H9 (cell line): Measurements from ENCODE around the gene PRKAG2. TPM values are rescaled to one million over a fixed set of nuclear protein-coding genes. Genes with fewer than 3 reads are reported as not detected.

Experiments
- DNase-seq: peaks from one replicate; pipeline ENCODE4 v3.0.0-alpha.2; 2017
- H2AFZ ChIP-seq: one replicate; pipeline ENCODE4 v1.6.1; 2013; ENCODE audit warnings: mild to moderate bottlenecking, low read length, control low read depth, moderate library complexity
- H2AK5ac ChIP-seq: 2 replicates; pipeline ENCODE4 v1.6.1; 2013; ENCODE audit warnings: low read length, control low read depth, mixed read lengths; ENCODE audit not compliant: insufficient read length
- H2BK120ac ChIP-seq: one replicate; pipeline ENCODE4 v1.6.1; 2013; ENCODE audit warnings: low read depth, mild to moderate bottlenecking, low read length, control low read depth, inconsistent platforms; ENCODE audit not compliant: poor library complexity, severe bottlenecking
- H2BK12ac ChIP-seq: 2 replicates; pipeline ENCODE4 v1.6.1; 2013; ENCODE audit warnings: low read length, control low read depth, mixed read lengths, low read depth; ENCODE audit not compliant: insufficient read length
- H2BK15ac ChIP-seq: 2 replicates; pipeline ENCODE4 v1.6.1; 2013; ENCODE audit warnings: low read depth, low read length, control low read depth
- H2BK20ac ChIP-seq: one replicate; pipeline ENCODE4 v1.6.1; 2013; ENCODE audit warnings: low read depth, mild to moderate bottlenecking, low read length, control low read depth, inconsistent platforms; ENCODE audit not compliant: poor library complexity, severe bottlenecking
- H2BK5ac ChIP-seq: 2 replicates; pipeline ENCODE4 v1.6.1; 2013; ENCODE audit warnings: low read length, control low read depth, mixed read lengths; ENCODE audit not compliant: insufficient read length
- H3K14ac ChIP-seq: 2 replicates; pipeline ENCODE4 v1.6.1; 2013; ENCODE audit warnings: low read length, control low read depth; ENCODE audit not compliant: insufficient read depth
- H3K18ac ChIP-seq: 2 replicates; pipeline ENCODE4 v1.6.1; 2013; ENCODE audit warnings: low read depth, mild to moderate bottlenecking, mixed read lengths, low read length, control low read depth; ENCODE audit not compliant: insufficient read length
- H3K23ac ChIP-seq: 2 replicates; pipeline ENCODE4 v1.6.1; 2013; ENCODE audit warnings: low read length, control low read depth, mixed read lengths, low read depth; ENCODE audit not compliant: insufficient read length
- H3K23me2 ChIP-seq: 2 replicates; pipeline ENCODE4 v1.6.1; 2013; ENCODE audit warnings: low read depth, mild to moderate bottlenecking, mixed read lengths, low read length, control low read depth; ENCODE audit not compliant: insufficient read length, poor library complexity, severe bottlenecking
- H3K27ac ChIP-seq: 2 replicates; pipeline ENCODE4 v1.5.1; 2013; ENCODE audit warnings: low read length, control low read depth, mixed read lengths, low read depth; ENCODE audit not compliant: insufficient read length
- H3K27me3 ChIP-seq: 2 replicates; pipeline ENCODE4 v1.6.1; 2013; ENCODE audit warnings: low read length, control low read depth, inconsistent platforms; ENCODE audit not compliant: insufficient read depth
- H3K4ac ChIP-seq: 2 replicates; pipeline ENCODE4 v1.6.1; 2013; ENCODE audit warnings: low read depth, mild to moderate bottlenecking, control low read depth, inconsistent platforms, low read length, moderate library complexity
- H3K4me1 ChIP-seq: 2 replicates; pipeline ENCODE4 v1.6.1; 2013; ENCODE audit warnings: low read length, control low read depth, inconsistent platforms; ENCODE audit not compliant: insufficient read depth
- H3K4me2 ChIP-seq: 2 replicates; pipeline ENCODE4 v1.6.1; 2013; ENCODE audit warnings: low read length, control low read depth, mixed read lengths; ENCODE audit not compliant: insufficient read length, insufficient read depth
- H3K56ac ChIP-seq: 2 replicates; pipeline ENCODE4 v1.6.1; 2013; ENCODE audit warnings: low read depth, mild to moderate bottlenecking, mixed read lengths, low read length, control low read depth; ENCODE audit not compliant: insufficient read length
- H3K79me1 ChIP-seq: 2 replicates; pipeline ENCODE4 v1.6.1; 2013; ENCODE audit warnings: low read depth, mild to moderate bottlenecking, moderate library complexity, low read length, control low read depth, inconsistent platforms; ENCODE audit not compliant: insufficient read depth, poor library complexity, severe bottlenecking
- H3K79me2 ChIP-seq: 2 replicates; pipeline ENCODE4 v1.6.1; 2013; ENCODE audit warnings: low read length, control low read depth, inconsistent platforms; ENCODE audit not compliant: insufficient read depth
- H3K9ac ChIP-seq: 2 replicates; pipeline ENCODE4 v1.6.1; 2013; ENCODE audit warnings: low read length, control low read depth, mixed read lengths; ENCODE audit not compliant: insufficient read length; ENCODE audit errors: extremely low read depth
- H3K9me3 ChIP-seq: one replicate; pipeline ENCODE4 v1.6.1; 2013; ENCODE audit warnings: low read depth, low read length, inconsistent platforms; ENCODE audit not compliant: control insufficient read depth
- H3T11ph ChIP-seq: one replicate; pipeline ENCODE4 v1.6.1; 2013; ENCODE audit warnings: mild to moderate bottlenecking, low read length, control low read depth, inconsistent platforms
- H4K20me1 ChIP-seq: one replicate; pipeline ENCODE4 v1.6.1; 2013; ENCODE audit not compliant: control insufficient read depth, insufficient read length, insufficient read depth
- H4K5ac ChIP-seq: 2 replicates; pipeline ENCODE4 v1.6.1; 2013; ENCODE audit warnings: low read depth, mild to moderate bottlenecking, mixed read lengths, low read length, control low read depth; ENCODE audit not compliant: insufficient read length
- H4K8ac ChIP-seq: replicated peaks from 2 replicates; pipeline ENCODE4 v1.6.1; 2013; ENCODE audit warnings: low read length, control low read depth, mixed read lengths, low read depth; ENCODE audit not compliant: insufficient read length
- H4K91ac ChIP-seq: 2 replicates; pipeline ENCODE4 v1.6.1; 2013; ENCODE audit warnings: low read depth, mild to moderate bottlenecking, moderate library complexity, mixed read lengths, low read length, control low read depth; ENCODE audit not compliant: insufficient read length
- H3K27ac Mint-ChIP-seq, 3 experiments: 2 replicates in 2 of 3; 3 replicates in 1 of 3; pipeline ENCODE4 v1.8.0; 2020 to 2021; ENCODE audit warnings: mixed read lengths in 3 of 3, mild to moderate bottlenecking in 1 of 3, moderate library complexity in 1 of 3
- H3K27me3 Mint-ChIP-seq: 2 replicates; pipeline ENCODE4 v1.8.0; 2021; ENCODE audit warnings: low read depth, mild to moderate bottlenecking, moderate library complexity, mixed read lengths
- H3K36me3 Mint-ChIP-seq, 3 experiments: 2 replicates in 2 of 3; 3 replicates in 1 of 3; pipeline ENCODE4 v1.8.0; 2020 to 2021; ENCODE audit warnings: low read depth in 3 of 3, mixed read lengths in 3 of 3; ENCODE audit not compliant: insufficient read depth in 1 of 3
- H3K4me1 Mint-ChIP-seq, 2 experiments: 2 replicates each; pipeline ENCODE4 v1.8.0; 2020; ENCODE audit warnings: mixed read lengths in 2 of 2
- H3K4me3 Mint-ChIP-seq, 2 experiments: 2 replicates in 1 of 2; 3 replicates in 1 of 2; pipeline ENCODE4 v1.8.0; 2020 to 2021; ENCODE audit warnings: mild to moderate bottlenecking in 2 of 2, mixed read lengths in 2 of 2, moderate library complexity in 1 of 2
- H3K9me3 Mint-ChIP-seq, 2 experiments: 2 replicates in 1 of 2; 3 replicates in 1 of 2; pipeline ENCODE4 v1.8.0; 2020; ENCODE audit warnings: mild to moderate bottlenecking in 2 of 2, mixed read lengths in 2 of 2, moderate library complexity in 1 of 2
- WGBS: extraction: QIAGEN DNeasy Blood & Tissue Kit; methylation state at CpG from one replicate; pipeline ENCODE4 v1.1.7; 2013; ENCODE audit warnings: missing lambda C conversion rate, low lambda C conversion rate, mixed read lengths; ENCODE audit not compliant: insufficient read length; ENCODE audit errors: extremely low coverage; 5-methylcytosine and 5-hydroxymethylcytosine counted together
- total RNA-seq: library from RNA; stranded (reverse); gene quantifications from 2 replicates; pipeline ENCODE4 v1.2.1, GENCODE V29; 2021
- TF ChIP-seq, protein P1 (sequence below): fragments of 200-600 bp; sonication (generic); conservative IDR thresholded peaks from 3 replicates; pipeline ENCODE4 v1.8.0; 2021; ENCODE audit warnings: antibody characterized with exemption, mild to moderate bottlenecking

The PRKAG2 gene
- total RNA-seq, 1 experiment from 2014 or later: 11.8 TPM

DNA sequence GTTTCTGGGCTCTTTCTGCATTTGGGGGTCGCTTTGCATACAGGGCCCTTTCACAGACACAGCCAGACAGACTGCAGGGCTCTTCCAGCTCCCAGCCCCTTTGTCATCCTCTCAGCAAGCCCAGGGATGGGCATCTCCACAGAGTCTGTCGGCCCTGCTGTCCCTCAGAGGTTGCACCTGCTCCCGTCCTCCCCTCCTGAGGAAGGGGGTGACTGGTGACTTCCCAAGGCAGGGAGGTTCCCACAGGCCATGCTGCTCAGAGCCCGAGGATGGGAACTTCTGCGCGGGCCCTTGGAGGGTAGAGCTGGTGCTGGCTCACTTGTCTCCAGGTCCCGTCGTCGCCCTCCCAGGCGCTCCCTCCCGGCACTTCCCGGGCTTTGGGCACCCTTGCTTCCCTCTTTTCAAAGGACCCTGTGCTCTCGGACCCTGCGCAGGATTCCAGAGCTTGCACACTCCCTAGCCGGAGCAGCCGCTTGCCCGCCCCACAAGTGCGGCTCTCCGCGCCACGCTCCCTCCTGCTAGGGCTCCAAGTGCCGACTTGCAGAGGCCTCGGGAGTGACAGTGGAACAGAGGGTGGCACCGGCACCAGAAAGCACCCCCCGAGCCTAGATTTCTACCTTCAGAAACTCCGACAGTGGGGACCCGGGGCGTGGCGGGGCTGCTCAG is 152.5 kb downstream of the PRKAG2 start:
- Histone ChIP-seq H4K91ac (no peak overlapping the region), H3K79me1 (no peaks in the 10 kb centered on the region), H3K56ac (no peak overlapping the region), H3K4me1 (no peaks in the 10 kb centered on the region), H3K23ac (no peak overlapping the region), H3K14ac (no peak overlapping the region; the same call in 1 of the 2 replicates), H2AK5ac (no peak overlapping the region), H2BK5ac (no peak overlapping the region), H2BK15ac (no peak overlapping the region), H2BK20ac (no peak overlapping the region), H4K20me1 (no peaks in the 10 kb centered on the region), H3K27ac (no peak overlapping the region), H3K79me2 (no peaks in the 10 kb centered on the region), H2AFZ (no peak overlapping the region), H3K23me2 (no peaks in the 10 kb centered on the region), H3K9ac (no peak overlapping the region), H3K4me2 (no peak overlapping the region), H2BK120ac (no peak overlapping the region), H3K9me3 (no peaks in the 10 kb centered on the region), H3K18ac (no peak overlapping the region), H3K27me3 (no peaks in the 10 kb centered on the region), H4K8ac (no peak overlapping the region), H3T11ph (no peak overlapping the region), H3K4ac (no peak overlapping the region), H4K5ac (no peak overlapping the region), H2BK12ac (no peak overlapping the region)
- Mint-ChIP-seq H3K27ac (no peak overlapping the region), H3K4me1 (peaks cover 4% of the 10 kb centered on the region in 2 experiments; a peak in 2 of 4 replicates), H3K36me3 (no peaks in the 10 kb centered on the region; a peak in 1 of 7 replicates), H3K9me3 (no peaks in the 10 kb centered on the region), H3K27me3 (peaks cover 2% of the 10 kb centered on the region; the same call in 1 of the 2 replicates), H3K4me3 (no peak overlapping the region)
- no CpG with 5 or more reads among the region's 29 CpGs for WGBS
- TF ChIP-seq, protein P1, sequence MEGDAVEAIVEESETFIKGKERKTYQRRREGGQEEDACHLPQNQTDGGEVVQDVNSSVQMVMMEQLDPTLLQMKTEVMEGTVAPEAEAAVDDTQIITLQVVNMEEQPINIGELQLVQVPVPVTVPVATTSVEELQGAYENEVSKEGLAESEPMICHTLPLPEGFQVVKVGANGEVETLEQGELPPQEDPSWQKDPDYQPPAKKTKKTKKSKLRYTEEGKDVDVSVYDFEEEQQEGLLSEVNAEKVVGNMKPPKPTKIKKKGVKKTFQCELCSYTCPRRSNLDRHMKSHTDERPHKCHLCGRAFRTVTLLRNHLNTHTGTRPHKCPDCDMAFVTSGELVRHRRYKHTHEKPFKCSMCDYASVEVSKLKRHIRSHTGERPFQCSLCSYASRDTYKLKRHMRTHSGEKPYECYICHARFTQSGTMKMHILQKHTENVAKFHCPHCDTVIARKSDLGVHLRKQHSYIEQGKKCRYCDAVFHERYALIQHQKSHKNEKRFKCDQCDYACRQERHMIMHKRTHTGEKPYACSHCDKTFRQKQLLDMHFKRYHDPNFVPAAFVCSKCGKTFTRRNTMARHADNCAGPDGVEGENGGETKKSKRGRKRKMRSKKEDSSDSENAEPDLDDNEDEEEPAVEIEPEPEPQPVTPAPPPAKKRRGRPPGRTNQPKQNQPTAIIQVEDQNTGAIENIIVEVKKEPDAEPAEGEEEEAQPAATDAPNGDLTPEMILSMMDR: no peak
- no peak for DNase-seq
